OCI-LY3 (cell line): ENCODE results near the gene RHD.
"Not testable (repeated sequence)": the region's sequence is repeated elsewhere in the genome, so short reads cannot be mapped to it uniquely, and the experiment has no call there.

ENCODE experiments used
- H2AFZ ChIP-seq: fragments of 200-600, 300-600 bp; shearing (Covaris generic); 2 replicates; pipeline ENCODE4 v1.6.0; 2014; ENCODE audit warnings: antibody characterized with exemption, low read depth, low read length
- H3K27ac ChIP-seq: fragments of 200-600, 300-600 bp; sonication (generic); 2 replicates; pipeline ENCODE4 v1.5.1; 2014; ENCODE audit warnings: mild to moderate bottlenecking, low read length, moderate library complexity, mixed read lengths
- H3K27me3 ChIP-seq: fragments of 200-600, 300-600 bp; sonication (generic); 2 replicates; pipeline ENCODE4 v1.6.1; 2014; ENCODE audit warnings: low read depth, low read length, mixed read lengths
- H3K36me3 ChIP-seq: fragments of 200-600, 300-600 bp; sonication (generic); replicated peaks from 2 replicates; pipeline ENCODE3; 2014; ENCODE audit warnings: low read depth, low read length, mixed read lengths
- H3K4me1 ChIP-seq: fragments of 300-600, 200-600 bp; sonication (generic); 2 replicates; pipeline ENCODE4 v1.6.1; 2014; ENCODE audit warnings: low read length, mixed read lengths
- H3K4me2 ChIP-seq: fragments of 200-600, 300-600 bp; sonication (generic); 2 replicates; pipeline ENCODE4 v1.6.1; 2014; ENCODE audit warnings: low read length, mixed read lengths
- H3K4me3 ChIP-seq: fragments of 300-600, 200-600 bp; sonication (generic); 2 replicates; pipeline ENCODE4 v1.5.1; 2014; ENCODE audit warnings: antibody characterized with exemption, mild to moderate bottlenecking, low read length, moderate library complexity
- H3K79me2 ChIP-seq: fragments of 300-600, 200-600 bp; shearing (Covaris generic); 2 replicates; pipeline ENCODE4 v1.6.1; 2014; ENCODE audit warnings: mild to moderate bottlenecking, low read length, mixed read lengths
- H3K9ac ChIP-seq: fragments of 300-600, 200-600 bp; shearing (Covaris generic); 2 replicates; pipeline ENCODE4 v1.6.0; 2014; ENCODE audit warnings: mild to moderate bottlenecking, low read length, moderate library complexity
- H3K9me3 ChIP-seq: fragments of 200-600, 300-600 bp; shearing (Covaris generic); 2 replicates; pipeline ENCODE4 v1.6.1; 2014; ENCODE audit warnings: low read length, mixed read lengths; ENCODE audit not compliant: insufficient read depth
- H4K20me1 ChIP-seq: fragments of 200-600, 300-600 bp; sonication (generic); 2 replicates; pipeline ENCODE4 v1.6.1; 2016; ENCODE audit warnings: low read length, mixed read lengths; ENCODE audit not compliant: insufficient read depth
- EZH2phosphoT487 ChIP-seq: fragments of 200-600 bp; shearing (Covaris generic); IDR thresholded peaks from 2 replicates; pipeline ENCODE4 v1.6.1; 2018; ENCODE audit warnings: antibody characterized with exemption, mixed run types, low read depth
- TF ChIP-seq, protein P1 (sequence below): fragments of 200-600, 300-600 bp; sonication (generic); IDR thresholded peaks from 2 replicates; pipeline ENCODE4 v1.5.1; 2014; ENCODE audit warnings: antibody characterized with exemption, low read length, low read depth

Gene RHD

DNA sequence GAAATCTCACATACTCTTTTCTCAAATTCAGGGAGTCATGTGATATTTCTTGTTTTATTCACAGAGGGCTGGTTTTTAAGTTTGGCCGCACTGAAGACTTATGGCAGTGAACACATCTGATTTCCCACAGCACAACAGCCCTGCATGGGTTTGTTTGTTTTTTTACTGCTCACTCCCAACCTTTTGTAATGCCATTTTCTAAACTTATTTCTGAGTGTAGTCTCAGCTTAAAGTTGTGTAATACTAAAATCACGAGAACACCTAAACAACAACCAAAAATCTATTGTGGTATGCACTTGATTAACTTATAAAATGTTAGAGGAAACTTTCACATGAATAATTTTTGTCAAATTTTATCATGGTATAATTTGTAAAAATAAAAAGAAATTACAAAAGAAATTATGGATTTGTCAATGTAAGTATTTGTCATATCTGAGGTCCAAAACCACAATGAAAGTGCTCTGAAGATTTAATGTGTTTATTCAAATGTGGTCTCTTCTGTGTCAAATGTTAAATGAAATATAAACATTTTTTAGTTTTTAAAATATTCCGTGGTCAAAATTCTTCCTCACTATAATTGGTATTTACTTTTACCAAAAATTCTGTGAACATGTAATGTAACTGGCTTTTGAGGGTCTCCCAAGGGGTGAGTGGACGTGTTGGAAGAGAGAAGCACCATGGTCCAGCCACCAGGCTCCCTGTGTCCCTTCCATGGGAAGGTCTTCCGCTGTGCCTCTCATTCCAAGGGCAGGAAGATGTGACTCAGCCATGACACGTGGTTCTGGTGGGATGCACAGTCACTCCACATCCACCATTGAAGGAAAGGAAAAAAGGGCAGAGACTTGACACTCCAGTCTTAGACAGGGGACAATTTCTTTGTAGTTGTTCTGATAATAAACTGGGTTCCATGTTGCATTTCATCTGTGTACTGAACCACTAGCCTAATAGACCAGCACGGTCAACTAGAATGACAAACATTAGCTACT lies 88.6 kb downstream of the RHD start:
- Histone ChIP-seq H3K9ac (no peak overlapping the region), H2AFZ (no peak overlapping the region), H4K20me1 (no peaks in the 10 kb centered on the region), H3K36me3 (peaks cover 4% of the 10 kb centered on the region), H3K4me3 (no peak overlapping the region), H3K27me3 (no peaks in the 10 kb centered on the region), H3K9me3 (no peaks in the 10 kb centered on the region), H3K4me2 (no peak overlapping the region), H3K27ac (no peak overlapping the region), H3K4me1 (no peaks in the 10 kb centered on the region), H3K79me2 (no peaks in the 10 kb centered on the region)
- TF ChIP-seq EZH2phosphoT487 = no peak
- TF ChIP-seq, protein P1, sequence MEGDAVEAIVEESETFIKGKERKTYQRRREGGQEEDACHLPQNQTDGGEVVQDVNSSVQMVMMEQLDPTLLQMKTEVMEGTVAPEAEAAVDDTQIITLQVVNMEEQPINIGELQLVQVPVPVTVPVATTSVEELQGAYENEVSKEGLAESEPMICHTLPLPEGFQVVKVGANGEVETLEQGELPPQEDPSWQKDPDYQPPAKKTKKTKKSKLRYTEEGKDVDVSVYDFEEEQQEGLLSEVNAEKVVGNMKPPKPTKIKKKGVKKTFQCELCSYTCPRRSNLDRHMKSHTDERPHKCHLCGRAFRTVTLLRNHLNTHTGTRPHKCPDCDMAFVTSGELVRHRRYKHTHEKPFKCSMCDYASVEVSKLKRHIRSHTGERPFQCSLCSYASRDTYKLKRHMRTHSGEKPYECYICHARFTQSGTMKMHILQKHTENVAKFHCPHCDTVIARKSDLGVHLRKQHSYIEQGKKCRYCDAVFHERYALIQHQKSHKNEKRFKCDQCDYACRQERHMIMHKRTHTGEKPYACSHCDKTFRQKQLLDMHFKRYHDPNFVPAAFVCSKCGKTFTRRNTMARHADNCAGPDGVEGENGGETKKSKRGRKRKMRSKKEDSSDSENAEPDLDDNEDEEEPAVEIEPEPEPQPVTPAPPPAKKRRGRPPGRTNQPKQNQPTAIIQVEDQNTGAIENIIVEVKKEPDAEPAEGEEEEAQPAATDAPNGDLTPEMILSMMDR = no peak

- H3K4me1 ChIP-seq = no peaks in the 10 kb centered on the region
- H3K27me3 ChIP-seq = no peaks in the 10 kb centered on the region
- no peaks in the 10 kb centered on the region for H3K79me2 ChIP-seq
- no peak overlapping the region for H3K4me3 ChIP-seq
- TF ChIP-seq, protein P1 = no peak
- no peak for TF ChIP-seq EZH2phosphoT487
- no peaks in the 10 kb centered on the region for H4K20me1 ChIP-seq
- no peak overlapping the region for H3K4me2 ChIP-seq
- H3K36me3 ChIP-seq = peaks cover 4% of the 10 kb centered on the region
- no peaks in the 10 kb centered on the region for H3K9me3 ChIP-seq
- H3K9ac ChIP-seq = no peak overlapping the region
- H3K27ac ChIP-seq = no peak overlapping the region
- no peak overlapping the region for H2AFZ ChIP-seq
These were observed 89.6 kb downstream of the RHD start for GRCh38 chr1:25361901-25362300.

GRCh38 chr1:25362634-25363559 lies 90.6 kb downstream of the RHD start:
- H3K4me3 ChIP-seq, H4K20me1 ChIP-seq, H3K4me1 ChIP-seq, H2AFZ ChIP-seq, H3K27ac ChIP-seq, H3K79me2 ChIP-seq, H3K9ac ChIP-seq, H3K36me3 ChIP-seq, H3K27me3 ChIP-seq, H3K9me3 ChIP-seq, H3K4me2 ChIP-seq: not testable (repeated sequence)

DNA sequence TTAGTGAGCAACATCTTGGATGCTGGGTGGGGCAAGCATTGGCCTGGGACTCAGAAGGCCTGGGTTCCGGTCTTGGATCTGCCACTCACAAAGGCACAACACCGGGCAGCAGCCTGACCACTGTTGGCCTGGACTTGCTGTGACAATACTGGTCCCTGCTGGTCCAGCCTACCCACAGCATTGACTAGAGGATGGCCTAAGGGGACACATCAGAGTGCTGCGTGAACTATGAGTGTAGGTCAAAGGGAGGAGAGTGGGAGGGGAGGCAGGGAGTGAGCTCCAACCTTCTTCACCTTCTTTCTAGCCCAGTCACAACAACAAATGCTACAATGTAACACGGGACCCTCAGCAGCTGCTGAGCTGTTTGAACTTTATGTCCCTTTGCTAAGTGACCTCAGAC lies 96.9 kb downstream of the RHD start:
- H3K4me1 ChIP-seq = no peaks in the 10 kb centered on the region
- no peak overlapping the region for H3K4me2 ChIP-seq
- H3K79me2 ChIP-seq = no peaks in the 10 kb centered on the region
- no peak for TF ChIP-seq EZH2phosphoT487
- TF ChIP-seq, protein P1 = no peak
- no peak overlapping the region for H3K9ac ChIP-seq
- no peak overlapping the region for H3K4me3 ChIP-seq
- H2AFZ ChIP-seq = no peak overlapping the region
- H3K36me3 ChIP-seq = no peaks in the 10 kb centered on the region
- no peaks in the 10 kb centered on the region for H4K20me1 ChIP-seq
- no peaks in the 10 kb centered on the region for H3K9me3 ChIP-seq
- no peaks in the 10 kb centered on the region for H3K27me3 ChIP-seq
- H3K27ac ChIP-seq = no peak overlapping the region

DNA sequence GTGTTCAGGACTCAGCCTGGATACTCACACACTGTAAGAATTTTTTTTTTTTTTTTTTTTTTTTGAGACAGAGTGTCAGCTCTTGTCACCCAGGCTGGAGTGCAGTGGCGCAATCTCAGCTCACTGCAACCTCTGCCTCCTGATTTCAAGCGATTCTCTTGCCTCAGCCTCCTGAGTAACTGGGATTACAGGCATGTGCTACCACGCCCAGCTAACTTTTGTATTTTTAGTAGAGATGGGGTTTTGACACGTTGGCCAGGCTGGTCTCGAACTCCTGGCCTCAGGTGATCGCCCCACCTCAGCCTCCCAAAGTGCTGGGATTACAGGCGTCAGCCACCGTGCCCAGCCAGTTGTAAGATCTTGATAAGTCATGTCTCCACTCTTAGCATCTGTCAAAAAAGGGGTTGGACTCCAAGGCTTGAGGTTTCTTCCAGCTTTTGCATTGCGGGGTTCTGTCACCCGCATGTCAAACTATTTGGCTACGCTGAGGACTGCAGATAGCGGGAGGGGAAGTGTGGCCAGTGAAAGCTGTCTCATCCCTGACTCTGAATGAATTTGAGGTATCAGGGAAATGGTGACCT lies 97.5 kb downstream of the RHD start:
- not testable (repeated sequence) for H3K4me2 ChIP-seq, H2AFZ ChIP-seq, H3K4me1 ChIP-seq, H4K20me1 ChIP-seq, H3K36me3 ChIP-seq, H3K9me3 ChIP-seq, H3K4me3 ChIP-seq, H3K79me2 ChIP-seq, H3K27me3 ChIP-seq, H3K9ac ChIP-seq, H3K27ac ChIP-seq

GRCh38 chr1:25371757-25372156 lies 99.4 kb downstream of the RHD start:
- not testable (repeated sequence) for H3K4me3 ChIP-seq, H4K20me1 ChIP-seq, H3K79me2 ChIP-seq, H3K27me3 ChIP-seq, H3K4me2 ChIP-seq, H2AFZ ChIP-seq, H3K27ac ChIP-seq, H3K9ac ChIP-seq, H3K9me3 ChIP-seq, H3K36me3 ChIP-seq, H3K4me1 ChIP-seq
